Measurements from ENCODE around the gene PGM1.

DNA sequence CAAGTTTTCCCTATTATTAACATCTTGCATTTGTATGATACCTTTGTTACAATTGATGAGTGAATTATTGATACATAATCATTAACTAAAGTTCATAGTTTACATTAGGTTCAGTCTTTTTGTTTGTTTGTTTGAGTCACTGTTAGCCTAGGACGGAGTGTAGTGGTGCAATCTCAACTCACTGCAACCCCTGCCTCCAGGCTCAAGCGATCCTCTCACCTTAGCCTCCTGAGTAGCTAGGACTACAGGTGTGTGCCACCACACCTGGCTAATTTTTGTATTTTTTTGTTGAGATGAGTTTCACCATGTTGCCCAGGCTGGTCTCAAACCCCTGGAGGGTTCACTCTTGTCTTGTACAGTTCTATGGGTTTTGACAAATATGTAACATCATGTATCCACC, 33.9 kb upstream of the PGM1 start:
- TF ChIP-seq, protein P1, sequence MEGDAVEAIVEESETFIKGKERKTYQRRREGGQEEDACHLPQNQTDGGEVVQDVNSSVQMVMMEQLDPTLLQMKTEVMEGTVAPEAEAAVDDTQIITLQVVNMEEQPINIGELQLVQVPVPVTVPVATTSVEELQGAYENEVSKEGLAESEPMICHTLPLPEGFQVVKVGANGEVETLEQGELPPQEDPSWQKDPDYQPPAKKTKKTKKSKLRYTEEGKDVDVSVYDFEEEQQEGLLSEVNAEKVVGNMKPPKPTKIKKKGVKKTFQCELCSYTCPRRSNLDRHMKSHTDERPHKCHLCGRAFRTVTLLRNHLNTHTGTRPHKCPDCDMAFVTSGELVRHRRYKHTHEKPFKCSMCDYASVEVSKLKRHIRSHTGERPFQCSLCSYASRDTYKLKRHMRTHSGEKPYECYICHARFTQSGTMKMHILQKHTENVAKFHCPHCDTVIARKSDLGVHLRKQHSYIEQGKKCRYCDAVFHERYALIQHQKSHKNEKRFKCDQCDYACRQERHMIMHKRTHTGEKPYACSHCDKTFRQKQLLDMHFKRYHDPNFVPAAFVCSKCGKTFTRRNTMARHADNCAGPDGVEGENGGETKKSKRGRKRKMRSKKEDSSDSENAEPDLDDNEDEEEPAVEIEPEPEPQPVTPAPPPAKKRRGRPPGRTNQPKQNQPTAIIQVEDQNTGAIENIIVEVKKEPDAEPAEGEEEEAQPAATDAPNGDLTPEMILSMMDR (IDR thresholded peaks at IDR 0.05; ENCODE audit: low read depth, low read length, poor library complexity, severe bottlenecking), result no peak
- TF ChIP-seq EZH2phosphoT487 (IDR thresholded peaks at IDR 0.05; ENCODE audit: borderline replicate concordance, low read length), result no peak
